Measurements from ENCODE around the gene RAP1GAP.

RAP1GAP gene

GRCh38 chr1:21607549-21608529 is 61.3 kb downstream of the RAP1GAP start:
- no peak for DNase-seq

GRCh38 chr1:21605964-21606705 is 63.0 kb downstream of the RAP1GAP start:
- no peak for DNase-seq

GRCh38 chr1:21605012-21605715 is 64.0 kb downstream of the RAP1GAP start:
- no peak for DNase-seq

- no peak for DNase-seq
These were observed 64.8 kb downstream of the RAP1GAP start for GRCh38 chr1:21604208-21604957.

- no peak for DNase-seq
These were observed 65.7 kb downstream of the RAP1GAP start for GRCh38 chr1:21603177-21604138.

- DNase-seq = no peak
These were observed 67.7 kb downstream of the RAP1GAP start for GRCh38 chr1:21601278-21602048.

- DNase-seq = no peak
These were observed 69.8 kb downstream of the RAP1GAP start for GRCh38 chr1:21599402-21599801.

GRCh38 chr1:21598904-21599303 is 70.3 kb downstream of the RAP1GAP start:
- no peak for DNase-seq

- no peak for DNase-seq
These were observed 70.7 kb downstream of the RAP1GAP start for GRCh38 chr1:21598417-21598816.

GRCh38 chr1:21597753-21598152 is 71.4 kb downstream of the RAP1GAP start:
- no peak for DNase-seq

- DNase-seq = no peak
These were observed 72.5 kb downstream of the RAP1GAP start for GRCh38 chr1:21596628-21597027.

- DNase-seq = no peak
These were observed 73.0 kb downstream of the RAP1GAP start for GRCh38 chr1:21596174-21596573.

GRCh38 chr1:21594935-21595897 is 73.9 kb downstream of the RAP1GAP start:
- no peak for DNase-seq

GRCh38 chr1:21594501-21594900 is 74.7 kb downstream of the RAP1GAP start:
- no peak for DNase-seq

GRCh38 chr1:21593231-21593630 is 75.9 kb downstream of the RAP1GAP start:
- DNase-seq = no peak

GRCh38 chr1:21592086-21592865 is 76.9 kb downstream of the RAP1GAP start:
- no peak for DNase-seq

- no peak for DNase-seq
These were observed 78.2 kb downstream of the RAP1GAP start for GRCh38 chr1:21590934-21591333.

GRCh38 chr1:21590126-21590880 is 78.9 kb downstream of the RAP1GAP start:
- DNase-seq = no peak
